Endothelial cell of umbilical vein (primary cell): ENCODE results near the gene GRIN3B. TPM values are rescaled to one million over a fixed set of nuclear protein-coding genes. Genes with fewer than 3 reads are reported as not detected.

Experiments
- BruUV-seq: library from RNA; stranded (reverse); fragments of 400-500 nt; replicated peaks from 2 replicates; lab custom pipeline; 2021; lab: Mats Ljungman, UMichigan
- CTCF ChIA-PET: fragments of 300-600, 350-600 bp; sonication (Branson Sonifier 250); formaldehyde crosslinking; loops from one replicate; lab custom pipeline; 2021; ENCODE audit warnings: antibody characterized with exemption, inconsistent platforms; lab: Charles Lee
- POLR2A ChIA-PET: fragments of 300-600, 350-600 bp; sonication (Branson Sonifier 250); formaldehyde crosslinking; loops from one replicate; lab custom pipeline; 2021; ENCODE audit warnings: antibody characterized with exemption, inconsistent platforms; lab: Charles Lee
- DNase-seq: peaks from one replicate; pipeline ENCODE4 v3.0.0-alpha.2; 2011; ENCODE audit warnings: low read depth, low spot score
- FAIRE-seq: peaks from 2 replicates; lab custom pipeline; 2011; peaks lifted over from hg19 to GRCh38; lab: Jason Lieb, UNC
- H2AFZ ChIP-seq: 2 replicates; pipeline ENCODE4 v1.6.0; 2012; ENCODE audit warnings: low read depth, low read length, control low read depth, inconsistent platforms
- H3K27ac ChIP-seq: 2 replicates; pipeline ENCODE4 v1.5.1; 2011; ENCODE audit warnings: low read depth, mild to moderate bottlenecking, control low read depth, low read length, moderate library complexity; ENCODE audit not compliant: insufficient read depth
- H3K27me3 ChIP-seq, 2 experiments: 2 replicates each; pipeline versions ENCODE4 v1.6.0 to v1.6.1; 2011; ENCODE audit warnings: low read length in 2 of 2, mixed read lengths in 1 of 2; ENCODE audit not compliant: control insufficient read depth in 2 of 2, insufficient read depth in 2 of 2
- H3K36me3 ChIP-seq, 2 experiments: 2 replicates in 1 of 2; 3 replicates in 1 of 2; pipeline ENCODE4 v1.5.1; 2011; ENCODE audit warnings: low read length in 2 of 2, mild to moderate bottlenecking in 1 of 2, moderate library complexity in 1 of 2; ENCODE audit not compliant: control insufficient read depth in 2 of 2, insufficient read depth in 2 of 2; ENCODE audit errors: extremely low read depth in 1 of 2
- H3K4me1 ChIP-seq: 3 replicates; pipeline ENCODE4 v1.5.1; 2011; ENCODE audit warnings: mild to moderate bottlenecking, low read length; ENCODE audit not compliant: control insufficient read depth, insufficient read depth; ENCODE audit errors: extremely low read depth
- H3K4me2 ChIP-seq: 2 replicates; pipeline ENCODE4 v1.6.1; 2011; ENCODE audit warnings: low read length, control low read depth, mixed read lengths; ENCODE audit not compliant: insufficient read depth
- H3K4me3 ChIP-seq, 3 experiments: fragments of 200-600 bp in 1 of 3; sonication (generic), shearing (Covaris generic) in 1 of 3; replicated peaks in 1 of 3; 2 replicates each; pipeline ENCODE4 v1.5.1; 2011 to 2016; ENCODE audit warnings: control low read depth in 3 of 3, low read length in 3 of 3, mild to moderate bottlenecking in 2 of 3, inconsistent platforms in 1 of 3, low read depth in 1 of 3, moderate library complexity in 1 of 3; ENCODE audit not compliant: insufficient read depth in 1 of 3
- H3K79me2 ChIP-seq: 2 replicates; pipeline ENCODE4 v1.6.0; 2012; ENCODE audit warnings: low read length, inconsistent platforms; ENCODE audit not compliant: control insufficient read depth, insufficient read depth
- H3K9ac ChIP-seq: replicated peaks from 2 replicates; pipeline ENCODE3; 2011; ENCODE audit warnings: low read length, control low read depth; ENCODE audit not compliant: insufficient read depth; ENCODE audit errors: extremely low read depth
- H3K9me1 ChIP-seq: replicated peaks from 3 replicates; pipeline ENCODE4 v1.6.0; 2011; ENCODE audit warnings: mild to moderate bottlenecking, low read length; ENCODE audit not compliant: control insufficient read depth, insufficient read depth; ENCODE audit errors: extremely low read depth
- H3K9me3 ChIP-seq: replicated peaks from 2 replicates; pipeline ENCODE4 v1.5.1; 2012; ENCODE audit warnings: low read length, inconsistent platforms; ENCODE audit not compliant: control insufficient read depth, insufficient read depth
- H4K20me1 ChIP-seq: replicated peaks from 2 replicates; pipeline ENCODE3; 2011; ENCODE audit warnings: mild to moderate bottlenecking, low read length; ENCODE audit not compliant: control insufficient read depth, insufficient read depth; ENCODE audit errors: extremely low read depth
- CTCF ChIP-seq, 2 donors: IDR thresholded peaks; 1 replicate in 1 of 2; 2 replicates in 1 of 2; pipeline ENCODE4 v1.5.1; 2011; ENCODE audit warnings: low read length in 2 of 2, mild to moderate bottlenecking in 2 of 2, moderate library complexity in 2 of 2, control low read depth in 1 of 2, inconsistent platforms in 1 of 2, low read depth in 1 of 2; ENCODE audit not compliant: insufficient read depth in 1 of 2; ENCODE audit errors: extremely low read depth in 1 of 2
- EZH2 ChIP-seq: IDR thresholded peaks from 2 replicates; pipeline ENCODE4 v1.6.1; 2012; ENCODE audit warnings: borderline replicate concordance, low read depth, mild to moderate bottlenecking, moderate library complexity, low read length, inconsistent platforms; ENCODE audit not compliant: severe bottlenecking
- FOS ChIP-seq: IDR thresholded peaks from 2 replicates; pipeline ENCODE4 v1.6.1; 2011; ENCODE audit warnings: mild to moderate bottlenecking, low read length, moderate library complexity, borderline replicate concordance; ENCODE audit not compliant: insufficient read depth
- GATA2 ChIP-seq: IDR thresholded peaks from 2 replicates; pipeline ENCODE4 v1.7.0; 2011; ENCODE audit warnings: low read depth, mild to moderate bottlenecking, moderate library complexity, mixed read lengths, low read length; ENCODE audit not compliant: insufficient read length, insufficient read depth
- JUN ChIP-seq: IDR thresholded peaks from 2 replicates; pipeline ENCODE4 v1.6.1; 2011; ENCODE audit warnings: borderline replicate concordance, low read depth; ENCODE audit not compliant: insufficient read length, insufficient read depth
- MAX ChIP-seq: IDR thresholded peaks from 2 replicates; pipeline ENCODE4 v1.6.1; 2011; ENCODE audit not compliant: insufficient read depth, insufficient read length
- MYC ChIP-seq: IDR thresholded peaks from one replicate; pipeline ENCODE4 v1.6.1; 2011; ENCODE audit warnings: mild to moderate bottlenecking, low read depth, low read length
- POLR2A ChIP-seq: IDR thresholded peaks from 2 replicates; pipeline ENCODE4 v1.6.1; 2012; ENCODE audit warnings: low read depth, mild to moderate bottlenecking, control low read depth, low read length
- POLR2AphosphoS5 ChIP-seq: IDR thresholded peaks from 2 replicates; pipeline ENCODE4 v1.6.1; 2012; ENCODE audit warnings: low read depth, mild to moderate bottlenecking, control low read depth, low read length, moderate library complexity; ENCODE audit not compliant: insufficient read depth
- dilution Hi-C: fragments of 300-500 bp; cut with MboI; formaldehyde crosslinking; loops from one replicate; pipeline ENCODE4 v1.15.0; 2019; ENCODE audit warnings: low sequenced_read_pairs; ENCODE audit not compliant: extremely low pct_ligation_motif_present
- intact Hi-C: fragments of 100-400 bp; cut with micrococcal nuclease; formaldehyde crosslinking; loops from one replicate; pipeline ENCODE4 v1.10.0; 2022
- polyA plus RNA-seq, 4 experiments: library from polyadenylated mRNA; depleted of rRNA in 3 of 4; stranded (reverse) in 3 of 4; unstranded in 1 of 4; fragments of >200 nt; gene quantifications; 2 replicates each; pipeline versions ENCODE4 v1.2.1 to v1.2.3, GENCODE V29; 2011 to 2012; ENCODE audit warnings: missing spikeins in 1 of 4
- total RNA-seq: library from RNA; stranded (reverse); gene quantifications from 2 replicates; pipeline ENCODE4 v1.2.3, GENCODE V29; 2021

GRIN3B gene
- total and polyA plus RNA-seq, 2 donors (not counting 3 experiments of a cell fraction or from before 2014, with no cell fraction given): 0.43 to 0.82 TPM

- intact Hi-C loops: no loop called here
- Histone ChIP-seq H3K4me3 (no peak overlapping the region), H3K9me1 (no peaks in the 10 kb centered on the region), H4K20me1 (no peaks in the 10 kb centered on the region), H3K4me2 (no peak overlapping the region), H3K27ac (no peak overlapping the region), H3K27me3 (no peaks in the 10 kb centered on the region), H3K9ac (no peak overlapping the region), H3K9me3 (no peaks in the 10 kb centered on the region), H3K4me1 (no peaks in the 10 kb centered on the region), H3K79me2 (peaks cover 12% of the 10 kb centered on the region), H3K36me3 (peaks cover 5 to 21% of the 10 kb centered on the region in 2 experiments), H2AFZ (no peak overlapping the region)
- TF ChIP-seq JUN: no peak
- TF ChIP-seq MYC: no peak
- no peak for TF ChIP-seq MAX
- TF ChIP-seq FOS: no peak
- TF ChIP-seq EZH2: no peak
- no peak for TF ChIP-seq POLR2A
- TF ChIP-seq CTCF (IDR thresholded peaks at IDR 0.05; ENCODE audit: extremely low read depth in 1 of 2, insufficient read depth in 1 of 2, low read depth in 1 of 2, low read length in 2 of 2): no peak
- no peak for TF ChIP-seq GATA2
- TF ChIP-seq POLR2AphosphoS5: no peak
- CTCF ChIA-PET: no interaction called here
- FAIRE-seq (no peak), DNase-seq (no peak)
- TSS peak; percentile 66 for BruUV-seq
- dilution Hi-C loops: no loop called here
- POLR2A ChIA-PET: no interaction called here
These were observed 9.1 kb downstream of the GRIN3B start for GRCh38 chr19:1009041-1009980.
